Heart right ventricle (tissue), 16 donors: ENCODE results near the gene FAM177B. TPM values are rescaled to one million over a fixed set of nuclear protein-coding genes. Genes with fewer than 3 reads are reported as not detected.

Source experiments
- ATAC-seq, 8 donors: fragments of 200-7000 bp; cut with Tn5 transposase; one replicate each; pipeline ENCODE4 v1.9.1; 2020; ENCODE audit warnings: mild to moderate bottlenecking in 8 of 8, moderate library complexity in 8 of 8, moderate number of reproducible peaks in 1 of 8
- DNase-seq, 2 donors: peaks; one replicate each; pipeline ENCODE4 v3.0.0-alpha.2; 2020
- H3K27ac ChIP-seq, 10 donors: fragments of 200-600 bp; sonication (generic) in 2 of 10; one replicate each; pipeline versions ENCODE4 v1.5.0 to v1.8.0; 2020 to 2022; ENCODE audit warnings: mild to moderate bottlenecking in 3 of 10
- H3K27me3 ChIP-seq, 7 donors: fragments of 200-600 bp; one replicate each; pipeline ENCODE4 v1.8.0; 2021 to 2022; ENCODE audit warnings: mild to moderate bottlenecking in 2 of 7
- H3K36me3 ChIP-seq, 9 donors: fragments of 200-600 bp; sonication (generic) in 1 of 9; one replicate each; pipeline versions ENCODE4 v1.5.0 to v1.8.0; 2020 to 2022; ENCODE audit warnings: mild to moderate bottlenecking in 2 of 9
- H3K4me1 ChIP-seq, 9 donors: fragments of 200-600 bp; sonication (generic) in 1 of 9; one replicate each; pipeline versions ENCODE4 v1.5.0 to v1.8.0; 2020 to 2022; ENCODE audit warnings: mild to moderate bottlenecking in 4 of 9
- H3K4me3 ChIP-seq, 10 donors: fragments of 200-600 bp; sonication (generic) in 2 of 10; one replicate each; pipeline versions ENCODE4 v1.5.0 to v1.8.0; 2020 to 2022; ENCODE audit warnings: mild to moderate bottlenecking in 7 of 10, moderate library complexity in 2 of 10
- H3K9me3 ChIP-seq, 11 donors: fragments of 200-600 bp in 10 of 11; sonication (generic) in 2 of 11; one replicate each; pipeline versions ENCODE4 v1.5.0 to v1.8.0; 2013 to 2022; ENCODE audit warnings: mild to moderate bottlenecking in 2 of 11, control low read depth in 1 of 11, moderate library complexity in 1 of 11
- CTCF ChIP-seq, 9 donors: fragments of 200-600 bp; sonication (generic) in 2 of 9; IDR thresholded peaks; one replicate each; pipeline versions ENCODE4 v1.5.0 to v1.8.0; 2021 to 2022; ENCODE audit warnings: antibody characterized with exemption in 9 of 9, mild to moderate bottlenecking in 5 of 9, moderate library complexity in 1 of 9
- WGBS, 2 donors: extraction: QIAGEN DNeasy Blood & Tissue Kit; methylation state at CpG; one replicate each; pipeline ENCODE4 v1.1.7; 2013; ENCODE audit warnings: inconsistent platforms in 1 of 2; 5-methylcytosine and 5-hydroxymethylcytosine counted together
- intact Hi-C, 10 donors: fragments of 100-400 bp; cut with DNase I; formaldehyde crosslinking; loops; one replicate each; pipeline versions ENCODE4 v1.11.1 to v1.14.2; 2022
- polyA plus RNA-seq, 2 donors: library from polyadenylated mRNA; stranded (reverse); fragments of 200-250 nt; gene quantifications; one replicate each; pipeline ENCODE4 v1.2.3, GENCODE V29; 2013
- total RNA-seq, 10 donors: library from RNA; stranded (reverse); fragmentation: NEBNext Ultra II Directional in 3 of 10; extraction: Animal tissue kit (Norgen Biotek cat#: 25700) in 3 of 10; gene quantifications; one replicate each; pipeline versions ENCODE4 v1.2.1 to v1.2.4, GENCODE V29; 2021 to 2023
- donor health status: Arrhythmogenic right ventricular cardiomyopathy.
- donor health status: ischemic (EF 13 %, LVEDD 7.1; RV severe dilation, severe dysfunction).
- donor health status: healthy with polysubstance abuse.
- donor health status: DM: no; HTN: yes; CAD: no.
- donor health status: DM: no; HTN: no; CAD: no.
- donor health status: ischemic (EF 25% LVEDD 6.9; RV normal size, moderate dysfunction).
- donor health status: ischemic (EF 25% LVEDD 5.7; RV mildly dilated, moderate dysfunction).
- donor health status: healthy.
- donor health status: DM: yes; HTN: yes; CAD: no.
- donor health status: Ischemic cardiomyopathy.
- donor health status: ischemic (EF 35%, LVEDD 5.7; RV mildly dilated, moderate dysfunction).
- donor health status: nonischemic (EF 11% LVEDD 7.7; RV severe dilation, severe dysfunction).
- donor health status: DM: yes; HTN: yes; CAD: no.
- donor health status: PGD.
- donor health status: ischemic (EF 29% LVEDD 5.4; RV normal size, mild dysfunction).
- donor health status: nonischemic (EF 23%, LVEDD 6.1; RV moderate dilation, normal function).

FAM177B gene
- total and polyA plus RNA-seq, 12 donors: 0.06 TPM; not detected in 11

- no peaks in the 10 kb centered on the region for H3K27me3 ChIP-seq
- 83 to 85% methylated on average over 2 of the region's 2 CpGs for WGBS, 2 donors
- ATAC-seq: no peak
- H3K9me3 ChIP-seq: peaks cover 0 to 17% (median 8%) of the 10 kb centered on the region in 11 donors
- H3K36me3 ChIP-seq: no peaks in the 10 kb centered on the region
- peaks cover 0 to 21% (median 0%) of the 10 kb centered on the region in 9 donors for H3K4me1 ChIP-seq
- H3K27ac ChIP-seq: no peak overlapping the region
- no peak for TF ChIP-seq CTCF (IDR thresholded peaks at IDR 0.05)
- H3K4me3 ChIP-seq: no peak overlapping the region
- DNase-seq: no peak
- intact Hi-C loops: no loop called here
These were observed 33.1 kb downstream of the FAM177B start for GRCh38 chr1:222769971-222770620.

GRCh38 chr1:222772996-222773379, 36.0 kb downstream of the FAM177B start:
- peak in 1 of 2 donors; percentile 38 for DNase-seq
- 56 to 57% methylated on average over 4 of the region's 4 CpGs for WGBS, 2 donors

GRCh38 chr1:222777463-222777862, 40.5 kb downstream of the FAM177B start:
- intact Hi-C loops: no loop called here
- DNase-seq: no peak
- H3K4me1 ChIP-seq: peaks cover 0 to 22% (median 0%) of the 10 kb centered on the region in 9 donors
- no peaks in the 10 kb centered on the region for H3K9me3 ChIP-seq
- H3K27me3 ChIP-seq: peaks cover 0 to 5% (median 0%) of the 10 kb centered on the region in 7 donors
- no peak overlapping the region for H3K27ac ChIP-seq
- no peak overlapping the region for H3K4me3 ChIP-seq
- peak in 1 of 8 donors; percentile 48 for ATAC-seq
- 94 to 98% methylated on average over 1 of the region's 1 CpG for WGBS, 2 donors
- TF ChIP-seq CTCF (IDR thresholded peaks at IDR 0.05): no peak
- H3K36me3 ChIP-seq: no peaks in the 10 kb centered on the region

More at GRCh38 chr1:222772996-222773379, 36.0 kb downstream of the FAM177B start:
- TF ChIP-seq CTCF (IDR thresholded peaks at IDR 0.05): no peak
- Histone ChIP-seq H3K27me3 (no peaks in the 10 kb centered on the region), H3K36me3 (no peaks in the 10 kb centered on the region), H3K4me1 (peaks cover 0 to 25% (median 0%) of the 10 kb centered on the region in 9 donors), H3K27ac (peak overlapping the region in 9 of 10 donors; percentile 41 to 84 (median 72)), H3K9me3 (peaks cover 0 to 17% (median 8%) of the 10 kb centered on the region in 11 donors), H3K4me3 (peak overlapping the region in 3 of 10 donors; percentile 29 to 35 (median 32))
- intact Hi-C loops: no loop called here
- peak in 7 of 8 donors; percentile 66 to 86 (median 69) for ATAC-seq

GRCh38 chr1:222777977-222778376, 41.0 kb downstream of the FAM177B start:
- intact Hi-C loops: no loop called here
- DNase-seq (no peak), ATAC-seq (no peak)
- no peak for TF ChIP-seq CTCF (IDR thresholded peaks at IDR 0.05)
- 40 to 54% methylated on average over 2 of the region's 2 CpGs for WGBS, 2 donors
- H3K27ac ChIP-seq: no peak overlapping the region
- H3K4me3 ChIP-seq: no peak overlapping the region
- no peaks in the 10 kb centered on the region for H3K9me3 ChIP-seq
- H3K36me3 ChIP-seq: no peaks in the 10 kb centered on the region
- peaks cover 0 to 7% (median 0%) of the 10 kb centered on the region in 7 donors for H3K27me3 ChIP-seq
- peaks cover 0 to 17% (median 0%) of the 10 kb centered on the region in 9 donors for H3K4me1 ChIP-seq
